Measurements from ENCODE around the gene COL4A2. TPM values are rescaled to one million over a fixed set of nuclear protein-coding genes. Genes with fewer than 3 reads are reported as not detected.

The COL4A2 gene
- polyA plus RNA-seq, 1 donor (not counting 4 experiments of a cell fraction or from before 2014, with no cell fraction given) = 30.7 TPM

DNA sequence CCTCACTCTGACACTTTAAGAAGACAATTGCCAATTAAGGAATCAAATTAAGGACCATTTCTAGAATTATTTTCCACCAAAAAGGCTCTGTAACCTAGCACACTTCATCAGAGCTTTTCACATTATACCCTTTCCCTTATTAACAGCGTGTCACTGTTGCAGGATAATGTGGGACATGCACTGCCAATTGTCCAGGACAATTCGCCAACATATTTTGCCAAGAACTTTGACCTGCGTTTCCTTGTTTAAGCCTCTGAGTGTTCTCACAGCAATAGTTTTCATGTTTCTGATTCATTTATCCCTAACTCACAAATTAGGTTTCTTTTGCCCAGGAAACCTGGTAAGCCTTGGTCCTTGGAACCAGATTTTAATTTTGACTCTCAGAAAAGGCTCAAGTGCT, 13.4 kb upstream of the COL4A2 start:
- TF ChIP-seq EZH2 (IDR thresholded peaks at IDR 0.05; ENCODE audit: low read length) (no peak), CTCF (optimal IDR thresholded peaks at IDR 0.05 in 1 of 3, IDR thresholded peaks at IDR 0.05 in 1 of 3, conservative IDR thresholded peaks at IDR 0.05 in 1 of 3; ENCODE audit: extremely low read depth in 1 of 3, insufficient read depth in 2 of 3, low read length in 3 of 3) (no peak)
- Histone ChIP-seq H4K20me1 (ENCODE audit: control insufficient read depth, extremely low read depth, insufficient read depth, low read length) (no peaks in the 10 kb centered on the region), H3K27me3 (ENCODE audit: control insufficient read depth, extremely low read depth, insufficient read depth, low read length) (no peaks in the 10 kb centered on the region), H3K4me3 (ENCODE audit: control insufficient read depth in 2 of 3, extremely low read depth in 1 of 3, insufficient read depth in 2 of 3, low read depth in 1 of 3, low read length in 3 of 3) (no peak overlapping the region), H3K4me1 (ENCODE audit: control insufficient read depth, extremely low read depth, insufficient read depth, low read length) (no peaks in the 10 kb centered on the region), H3K79me2 (ENCODE audit: control insufficient read depth, insufficient read depth, low read length) (peaks cover 16% of the 10 kb centered on the region), H3K36me3 (ENCODE audit: control insufficient read depth in 2 of 2, extremely low read depth in 1 of 2, insufficient read depth in 2 of 2, low read length in 2 of 2) (peaks cover 0 to 3% of the 10 kb centered on the region in 2 experiments), H3K9me1 (ENCODE audit: control insufficient read depth, extremely low read depth, insufficient read depth, low read length) (no peaks in the 10 kb centered on the region), H3K9me3 (ENCODE audit: control insufficient read depth, low read depth, low read length) (no peaks in the 10 kb centered on the region), H3K27ac (ENCODE audit: control insufficient read depth, insufficient read depth, low read length) (no peak overlapping the region), H3K4me2 (ENCODE audit: control insufficient read depth, extremely low read depth, insufficient read depth, low read depth, low read length) (no peak overlapping the region), H3K9ac (ENCODE audit: control insufficient read depth, extremely low read depth, insufficient read depth, low read length) (no peak overlapping the region), H2AFZ (ENCODE audit: control insufficient read depth, low read length) (no peak overlapping the region)
- DNase-seq (ENCODE audit: low read depth, low spot score) = no peak
- FAIRE-seq = no peak
- dilution Hi-C loops (cut with MboI; ENCODE audit: extremely low pct_ligation_motif_present, low sequenced_read_pairs) = no loop called here

DNA sequence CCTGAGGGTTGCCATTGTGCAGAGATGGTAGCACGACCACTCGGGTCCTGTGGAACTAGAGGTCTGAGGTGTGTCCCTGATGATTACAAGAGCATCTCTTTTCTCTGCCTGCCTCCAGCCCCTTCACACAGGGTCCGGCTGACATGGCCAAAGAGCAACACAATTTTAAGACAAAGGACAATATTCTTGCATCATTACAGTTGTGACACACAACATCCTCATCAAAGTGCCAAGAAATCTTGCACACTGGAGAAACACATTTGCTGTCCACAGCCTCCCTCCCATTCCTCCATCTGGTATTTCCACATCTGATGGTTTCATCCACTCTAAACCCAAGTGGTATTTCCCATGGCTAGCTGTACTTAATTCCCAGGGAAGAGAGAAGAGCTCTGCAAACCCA, 12.9 kb upstream of the COL4A2 start:
- no peaks in the 10 kb centered on the region for H3K9me1 ChIP-seq (ENCODE audit: control insufficient read depth, extremely low read depth, insufficient read depth, low read length)
- no peak overlapping the region for H3K4me2 ChIP-seq (ENCODE audit: control insufficient read depth, extremely low read depth, insufficient read depth, low read depth, low read length)
- H3K27me3 ChIP-seq (ENCODE audit: control insufficient read depth, extremely low read depth, insufficient read depth, low read length) = no peaks in the 10 kb centered on the region
- no peak overlapping the region for H2AFZ ChIP-seq (ENCODE audit: control insufficient read depth, low read length)
- FAIRE-seq = no peak
- H3K9ac ChIP-seq (ENCODE audit: control insufficient read depth, extremely low read depth, insufficient read depth, low read length) = no peak overlapping the region
- TF ChIP-seq CTCF (optimal IDR thresholded peaks at IDR 0.05 in 1 of 3, IDR thresholded peaks at IDR 0.05 in 1 of 3, conservative IDR thresholded peaks at IDR 0.05 in 1 of 3; ENCODE audit: extremely low read depth in 1 of 3, insufficient read depth in 2 of 3, low read length in 3 of 3) (no peak), EZH2 (IDR thresholded peaks at IDR 0.05; ENCODE audit: low read length) (no peak)
- peaks cover 0 to 3% of the 10 kb centered on the region in 2 experiments for H3K36me3 ChIP-seq (ENCODE audit: control insufficient read depth in 2 of 2, extremely low read depth in 1 of 2, insufficient read depth in 2 of 2, low read length in 2 of 2)
- H4K20me1 ChIP-seq (ENCODE audit: control insufficient read depth, extremely low read depth, insufficient read depth, low read length) = no peaks in the 10 kb centered on the region
- no peak for DNase-seq (ENCODE audit: low read depth, low spot score)
- dilution Hi-C loops (cut with MboI; ENCODE audit: extremely low pct_ligation_motif_present, low sequenced_read_pairs) = no loop called here
- H3K4me1 ChIP-seq (ENCODE audit: control insufficient read depth, extremely low read depth, insufficient read depth, low read length) = no peaks in the 10 kb centered on the region
- no peak overlapping the region for H3K27ac ChIP-seq (ENCODE audit: control insufficient read depth, insufficient read depth, low read length)
- H3K79me2 ChIP-seq (ENCODE audit: control insufficient read depth, insufficient read depth, low read length) = peaks cover 19% of the 10 kb centered on the region
- H3K4me3 ChIP-seq (ENCODE audit: control insufficient read depth in 2 of 3, extremely low read depth in 1 of 3, insufficient read depth in 2 of 3, low read depth in 1 of 3, low read length in 3 of 3) = no peak overlapping the region
- no peaks in the 10 kb centered on the region for H3K9me3 ChIP-seq (ENCODE audit: control insufficient read depth, low read depth, low read length)

All from keratinocyte (primary cell).